NB4 (cell line): ENCODE measurements around the gene FN1.

Experiments
- DNase-seq: peaks from one replicate; pipeline ENCODE4 v3.0.0; 2010; ENCODE audit warnings: low read depth
- H3K4me3 ChIP-seq: one replicate; pipeline ENCODE4 v1.5.1; 2011; ENCODE audit warnings: mild to moderate bottlenecking, low read depth, low read length, moderate library complexity
- CTCF ChIP-seq: IDR thresholded peaks from one replicate; pipeline ENCODE4 v1.5.1; 2012; ENCODE audit warnings: low read depth, low read length
- MAX ChIP-seq: IDR thresholded peaks from 2 replicates; pipeline ENCODE4 v1.6.1; 2011; ENCODE audit warnings: low read depth, low read length
- MYC ChIP-seq: IDR thresholded peaks from 2 replicates; pipeline ENCODE4 v1.6.1; 2011; ENCODE audit warnings: low read depth, low read length
- POLR2A ChIP-seq: IDR thresholded peaks from 2 replicates; pipeline ENCODE4 v1.6.1; 2011; ENCODE audit warnings: mild to moderate bottlenecking; ENCODE audit not compliant: insufficient read length; ENCODE audit errors: extremely low read depth

FN1 gene

GRCh38 chr2:215332872-215333595 lies 102.8 kb downstream of the FN1 start:
- no peak overlapping the region for H3K4me3 ChIP-seq
- DNase-seq = no peak
- no peak for TF ChIP-seq CTCF
- TF ChIP-seq MYC = no peak
- no peak for TF ChIP-seq POLR2A
- TF ChIP-seq MAX = no peak

- H3K4me3 ChIP-seq = no peak overlapping the region
- TF ChIP-seq POLR2A (no peak), MYC (no peak)
- no peak for DNase-seq
Observed at GRCh38 chr2:215328066-215328465, 107.8 kb downstream of the FN1 start.

GRCh38 chr2:215324811-215325210 lies 111.1 kb downstream of the FN1 start:
- TF ChIP-seq CTCF (no peak), MYC (no peak), POLR2A (no peak), MAX (no peak)
- DNase-seq = no peak
- no peak overlapping the region for H3K4me3 ChIP-seq

- H3K4me3 ChIP-seq = no peak overlapping the region
- TF ChIP-seq CTCF (no peak), MYC (no peak)
- no peak for DNase-seq
Observed at GRCh38 chr2:215320679-215321078, 115.2 kb downstream of the FN1 start.

GRCh38 chr2:215320102-215320501 lies 115.8 kb downstream of the FN1 start:
- H3K4me3 ChIP-seq = no peak overlapping the region
- TF ChIP-seq CTCF = no peak
- TF ChIP-seq MYC = no peak
- no peak for TF ChIP-seq MAX
- no peak for TF ChIP-seq POLR2A
- DNase-seq = no peak

GRCh38 chr2:215319500-215319899 lies 116.4 kb downstream of the FN1 start:
- no peak for DNase-seq
- no peak for TF ChIP-seq MYC
- no peak for TF ChIP-seq POLR2A
- TF ChIP-seq CTCF = no peak
- TF ChIP-seq MAX = no peak
- no peak overlapping the region for H3K4me3 ChIP-seq
